Neural cell (in vitro differentiated cells): ENCODE results near the gene DCC. TPM values are rescaled to one million over a fixed set of nuclear protein-coding genes. Genes with fewer than 3 reads are reported as not detected.

Experiments
- H2AFZ ChIP-seq: fragments of 200-600, 300-800 bp; sonication (generic), shearing (Covaris generic); 2 replicates; pipeline ENCODE4 v1.6.0; 2014; ENCODE audit warnings: low read depth, mild to moderate bottlenecking, antibody characterized with exemption, low read length, moderate library complexity
- H3F3A ChIP-seq: fragments of 200-600 bp; shearing (Covaris generic); 2 replicates; pipeline ENCODE4 v1.6.1; 2016; ENCODE audit warnings: mild to moderate bottlenecking, moderate library complexity, mixed read lengths, antibody characterized with exemption, low read length; ENCODE audit not compliant: insufficient read depth, poor library complexity, severe bottlenecking
- H3K27ac ChIP-seq: fragments of 200-600, 300-800 bp; sonication (generic), shearing (Covaris generic); 2 replicates; pipeline ENCODE4 v1.5.1; 2014; ENCODE audit warnings: mild to moderate bottlenecking, low read length, moderate library complexity
- H3K27me3 ChIP-seq: fragments of 300-800, 200-600 bp; sonication (generic), shearing (Covaris generic); 2 replicates; pipeline ENCODE4 v1.6.0; 2014; ENCODE audit warnings: mild to moderate bottlenecking, low read depth, low read length, moderate library complexity; ENCODE audit not compliant: insufficient read depth
- H3K36me3 ChIP-seq: fragments of 300-800, 200-600 bp; sonication (generic), shearing (Covaris generic); 2 replicates; pipeline ENCODE4 v1.5.1; 2014; ENCODE audit warnings: mild to moderate bottlenecking, antibody characterized with exemption, low read length, moderate library complexity; ENCODE audit not compliant: insufficient read depth
- H3K4me2 ChIP-seq: fragments of 300-800, 200-600 bp; sonication (generic), shearing (Covaris generic); 2 replicates; pipeline ENCODE4 v1.6.0; 2014; ENCODE audit warnings: mild to moderate bottlenecking, low read length
- H3K4me3 ChIP-seq: fragments of 300-800, 200-600 bp; sonication (generic), shearing (Covaris generic); 2 replicates; pipeline ENCODE4 v1.5.1; 2014; ENCODE audit warnings: mild to moderate bottlenecking, low read length, moderate library complexity
- H3K79me2 ChIP-seq: fragments of 200-600 bp; shearing (Covaris generic); replicated peaks from 2 replicates; pipeline ENCODE4 v1.6.0; 2014; ENCODE audit warnings: mild to moderate bottlenecking, low read length, moderate library complexity; ENCODE audit not compliant: insufficient read depth
- H3K9ac ChIP-seq: fragments of 300-800, 200-600 bp; sonication (generic), shearing (Covaris generic); 2 replicates; pipeline ENCODE4 v1.6.1; 2016; ENCODE audit warnings: mild to moderate bottlenecking, low read length, mixed read lengths
- H3K9me2 ChIP-seq: fragments of 200-600 bp; shearing (Covaris generic); 2 replicates; pipeline ENCODE4 v1.6.1; 2016; ENCODE audit warnings: mild to moderate bottlenecking, low read length, mixed read lengths; ENCODE audit not compliant: insufficient read depth
- H3K9me3 ChIP-seq: fragments of 200-600, 300-800 bp; sonication (generic), shearing (Covaris generic); 2 replicates; pipeline ENCODE4 v1.6.1; 2016; ENCODE audit warnings: mild to moderate bottlenecking, mixed run types, low read length, moderate library complexity, mixed read lengths
- H4K20me1 ChIP-seq: fragments of 200-600 bp; shearing (Covaris generic); 2 replicates; pipeline ENCODE4 v1.6.1; 2016; ENCODE audit warnings: mild to moderate bottlenecking, mixed run types; ENCODE audit not compliant: insufficient read depth
- CTCF ChIP-seq: fragments of 450-650 bp; IDR thresholded peaks from 2 replicates; pipeline ENCODE4 v1.5.1; 2014; ENCODE audit warnings: antibody characterized with exemption, mild to moderate bottlenecking, moderate library complexity; ENCODE audit not compliant: poor library complexity, severe bottlenecking
- EP300 ChIP-seq: fragments of 450-650 bp; conservative IDR thresholded peaks from 2 replicates; pipeline ENCODE4 v1.6.1; 2014; ENCODE audit warnings: antibody characterized with exemption, mild to moderate bottlenecking, moderate library complexity; ENCODE audit not compliant: poor library complexity, severe bottlenecking
- EZH2 ChIP-seq: fragments of 200-600, 300-800 bp; shearing (Covaris generic), sonication (generic); IDR thresholded peaks from 2 replicates; pipeline ENCODE4 v1.6.1; 2014; ENCODE audit warnings: antibody characterized with exemption, low read length, borderline replicate concordance, mild to moderate bottlenecking; ENCODE audit not compliant: insufficient read depth, poor library complexity, severe bottlenecking
- MXI1 ChIP-seq: fragments of 450-650 bp; conservative IDR thresholded peaks from 2 replicates; pipeline ENCODE4 v1.6.1; 2014; ENCODE audit warnings: antibody characterized with exemption, mild to moderate bottlenecking; ENCODE audit not compliant: poor library complexity, severe bottlenecking
- POLR2AphosphoS5 ChIP-seq: IDR thresholded peaks from 2 replicates; pipeline ENCODE4 v1.6.1; 2012
- RAD21 ChIP-seq: fragments of 450-650 bp; conservative IDR thresholded peaks from 2 replicates; pipeline ENCODE4 v1.6.1; 2014; ENCODE audit warnings: antibody characterized with exemption, mild to moderate bottlenecking, moderate library complexity
- REST ChIP-seq: IDR thresholded peaks from 2 replicates; pipeline ENCODE4 v1.6.1; 2012; ENCODE audit warnings: borderline replicate concordance
- SMC3 ChIP-seq: fragments of 450-650 bp; conservative IDR thresholded peaks from 2 replicates; pipeline ENCODE4 v1.6.1; 2014; ENCODE audit warnings: antibody characterized with exemption, mild to moderate bottlenecking, moderate library complexity; ENCODE audit not compliant: poor library complexity
- TAF1 ChIP-seq: IDR thresholded peaks from 2 replicates; pipeline ENCODE4 v1.6.1; 2012; ENCODE audit warnings: low read depth
- polyA plus RNA-seq: library from polyadenylated mRNA; depleted of rRNA; stranded (reverse); fragments of >200 nt; gene quantifications from 2 replicates; pipeline ENCODE4 v1.2.3, GENCODE V29; 2014

The DCC gene
- polyA plus RNA-seq, 1 donor from 2014 or later = 40.7 TPM

- H3K9me2 ChIP-seq = no peaks in the 10 kb centered on the region
- H3K36me3 ChIP-seq = no peaks in the 10 kb centered on the region
- H3K79me2 ChIP-seq = no peaks in the 10 kb centered on the region
- H4K20me1 ChIP-seq = no peaks in the 10 kb centered on the region
- no peak for TF ChIP-seq REST
- no peak for TF ChIP-seq CTCF
- TF ChIP-seq TAF1 = no peak
- no peak for TF ChIP-seq EZH2
- no peak for TF ChIP-seq POLR2AphosphoS5
- TF ChIP-seq EP300 = no peak
- TF ChIP-seq MXI1 = no peak
- no peak for TF ChIP-seq SMC3
- TF ChIP-seq RAD21 = no peak
- H3K4me3 ChIP-seq = no peak overlapping the region
- no peaks in the 10 kb centered on the region for H3K27me3 ChIP-seq
- H3K4me2 ChIP-seq = no peak overlapping the region
- no peak overlapping the region for H3K27ac ChIP-seq
- no peak overlapping the region for H3K9ac ChIP-seq
- no peak overlapping the region for H2AFZ ChIP-seq
- H3K9me3 ChIP-seq = no peaks in the 10 kb centered on the region
- no peaks in the 10 kb centered on the region for H3F3A ChIP-seq
Observed at GRCh38 chr18:53441761-53442414, 1101.9 kb downstream of the DCC start.

- TF ChIP-seq POLR2AphosphoS5 = no peak
- TF ChIP-seq RAD21 = no peak
- no peak for TF ChIP-seq TAF1
- TF ChIP-seq REST = no peak
- TF ChIP-seq CTCF = no peak
- TF ChIP-seq SMC3 = no peak
- no peak for TF ChIP-seq EZH2
- TF ChIP-seq EP300 = no peak
- TF ChIP-seq MXI1 = no peak
- Histone ChIP-seq H3K27me3 (no peaks in the 10 kb centered on the region), H3K9me2 (no peaks in the 10 kb centered on the region), H3K9me3 (no peaks in the 10 kb centered on the region), H2AFZ (no peak overlapping the region), H3K79me2 (no peaks in the 10 kb centered on the region), H3K9ac (no peak overlapping the region), H3K4me3 (no peak overlapping the region), H3K27ac (no peak overlapping the region), H3K4me2 (no peak overlapping the region), H4K20me1 (no peaks in the 10 kb centered on the region), H3F3A (no peaks in the 10 kb centered on the region), H3K36me3 (no peaks in the 10 kb centered on the region)
Observed at GRCh38 chr18:53442415-53442783, 1102.4 kb downstream of the DCC start.
